GM23248 (cell line): ENCODE data around the gene LUZP4. TPM values are rescaled to one million over a fixed set of nuclear protein-coding genes. Genes with fewer than 3 reads are reported as not detected.
"Not testable (repeated sequence)": the region's sequence is repeated elsewhere in the genome, so short reads cannot be mapped to it uniquely, and the experiment has no call there.

Source experiments
- DNase-seq: peaks from one replicate; pipeline ENCODE4 v3.0.0-alpha.2; 2015
- H2AFZ ChIP-seq: fragments of 200-600 bp; sonication (generic); 2 replicates; pipeline ENCODE4 v1.6.1; 2016; ENCODE audit warnings: antibody characterized with exemption
- H3F3A ChIP-seq: fragments of 200-600 bp; sonication (generic); 2 replicates; pipeline ENCODE4 v1.6.1; 2016; ENCODE audit warnings: mild to moderate bottlenecking, antibody characterized with exemption, mixed run types; ENCODE audit not compliant: insufficient read depth
- H3K27ac ChIP-seq: fragments of 200-600 bp; sonication (generic); 2 replicates; pipeline ENCODE4 v1.5.1; 2016; ENCODE audit warnings: mild to moderate bottlenecking
- H3K27me3 ChIP-seq: fragments of 200-600 bp; sonication (generic); replicated peaks from 2 replicates; pipeline ENCODE4 v1.6.1; 2016; ENCODE audit warnings: mild to moderate bottlenecking; ENCODE audit not compliant: insufficient read depth
- H3K36me3 ChIP-seq: fragments of 200-600 bp; sonication (generic); 2 replicates; pipeline ENCODE4 v1.6.1; 2016; ENCODE audit warnings: low read depth, mild to moderate bottlenecking
- H3K4me1 ChIP-seq: fragments of 200-600 bp; sonication (generic); 2 replicates; pipeline ENCODE4 v1.6.1; 2016; ENCODE audit warnings: mild to moderate bottlenecking; ENCODE audit not compliant: insufficient read depth
- H3K4me2 ChIP-seq: fragments of 200-600 bp; sonication (generic); one replicate; pipeline ENCODE4 v1.6.1; 2016; ENCODE audit warnings: mild to moderate bottlenecking; ENCODE audit not compliant: unreplicated experiment
- H3K4me3 ChIP-seq: fragments of 200-600 bp; sonication (generic); 2 replicates; pipeline ENCODE4 v1.5.1; 2016; ENCODE audit warnings: mild to moderate bottlenecking
- H3K79me2 ChIP-seq: fragments of 200-600 bp; sonication (generic); 2 replicates; pipeline ENCODE4 v1.6.1; 2016; ENCODE audit warnings: mild to moderate bottlenecking; ENCODE audit not compliant: insufficient read depth
- H3K9ac ChIP-seq: fragments of 200-600 bp; sonication (generic); 2 replicates; pipeline ENCODE4 v1.6.1; 2016; ENCODE audit warnings: mild to moderate bottlenecking
- H3K9me2 ChIP-seq: fragments of 200-600 bp; sonication (generic); 2 replicates; pipeline ENCODE4 v1.6.1; 2016; ENCODE audit warnings: mixed run types, mild to moderate bottlenecking, moderate library complexity; ENCODE audit not compliant: insufficient read depth
- H3K9me3 ChIP-seq: fragments of 200-600 bp; sonication (generic); one replicate; pipeline ENCODE4 v1.6.1; 2017; ENCODE audit warnings: low read depth
- H4K20me1 ChIP-seq: fragments of 200-600 bp; sonication (generic); 2 replicates; pipeline ENCODE4 v1.6.0; 2016; ENCODE audit not compliant: insufficient read depth
- EZH2 ChIP-seq: fragments of 200-600 bp; sonication (generic); IDR thresholded peaks from 2 replicates; pipeline ENCODE4 v1.6.1; 2018; ENCODE audit warnings: antibody characterized with exemption, mild to moderate bottlenecking; ENCODE audit not compliant: insufficient read depth, poor library complexity, severe bottlenecking
- EZH2phosphoT487 ChIP-seq: fragments of 200-600 bp; sonication (generic); IDR thresholded peaks from 2 replicates; pipeline ENCODE4 v1.6.1; 2018; ENCODE audit warnings: antibody characterized with exemption, moderate library complexity, mild to moderate bottlenecking, low read depth; ENCODE audit not compliant: insufficient read depth
- WGBS, 2 experiments: methylation state at CpG; one replicate each; pipeline ENCODE4 v1.1.6; 2015 to 2017; ENCODE audit warnings: low lambda C conversion rate in 2 of 2, low coverage in 1 of 2; ENCODE audit errors: missing lambda C conversion rate in 2 of 2; 5-methylcytosine and 5-hydroxymethylcytosine counted together
- in situ Hi-C: fragments of 300-500 bp; cut with MboI; formaldehyde crosslinking; loops from 2 replicates; pipeline ENCODE4 v1.15.0; 2020
- polyA plus RNA-seq: library from polyadenylated mRNA; unstranded; fragments of >200 nt; fragmentation: Nextera tagmentation; extraction: Ambion mirVana; gene quantifications from 2 replicates; pipeline ENCODE4 v1.2.1, GENCODE V29; 2016
- total RNA-seq: library from RNA; depleted of rRNA; stranded (reverse); fragments of >200 nt; shearing (Covaris generic); gene quantifications from 2 replicates; pipeline ENCODE4 v1.2.3, GENCODE V29; 2014

LUZP4 gene
- total and polyA plus RNA-seq, 2 experiments from 2014 or later = not detected

- Histone ChIP-seq H3K4me2 (no peak overlapping the region), H3K4me1 (no peaks in the 10 kb centered on the region), H3K79me2 (no peaks in the 10 kb centered on the region), H2AFZ (no peak overlapping the region), H3K9ac (no peak overlapping the region), H3K27ac (no peak overlapping the region), H3K36me3 (no peaks in the 10 kb centered on the region), H3K27me3 (no peaks in the 10 kb centered on the region), H4K20me1 (no peaks in the 10 kb centered on the region), H3F3A (no peaks in the 10 kb centered on the region), H3K9me2 (no peaks in the 10 kb centered on the region), H3K4me3 (no peak overlapping the region), H3K9me3 (no peaks in the 10 kb centered on the region)
- 64 to 77% methylated on average over 1 of the region's 1 CpG for WGBS, 2 experiments
- DNase-seq = no peak
- no peak for TF ChIP-seq EZH2phosphoT487
- no peak for TF ChIP-seq EZH2
- in situ Hi-C loops = no loop called here
Observed at GRCh38 chrX:115311139-115311538, 21.6 kb downstream of the LUZP4 start.

- Histone ChIP-seq H3K36me3 (no peaks in the 10 kb centered on the region), H2AFZ (no peak overlapping the region), H3F3A (no peaks in the 10 kb centered on the region), H3K27me3 (no peaks in the 10 kb centered on the region), H3K4me3 (no peak overlapping the region), H3K9me3 (no peaks in the 10 kb centered on the region), H3K9ac (no peak overlapping the region), H3K79me2 (no peaks in the 10 kb centered on the region), H3K9me2 (no peaks in the 10 kb centered on the region), H3K27ac (no peak overlapping the region), H3K4me1 (no peaks in the 10 kb centered on the region), H4K20me1 (no peaks in the 10 kb centered on the region), H3K4me2 (no peak overlapping the region)
- 54 to 73% methylated on average over 3 to 10 of the region's 19 CpGs for WGBS, 2 experiments
- in situ Hi-C loops = no loop called here
- DNase-seq = no peak
- TF ChIP-seq EZH2phosphoT487 = no peak
- TF ChIP-seq EZH2 = no peak
Observed at GRCh38 chrX:115311601-115312001, 22.1 kb downstream of the LUZP4 start.

GRCh38 chrX:115318139-115318538, 28.6 kb downstream of the LUZP4 start:
- Histone ChIP-seq H2AFZ (no peak overlapping the region), H3K9me3 (no peaks in the 10 kb centered on the region), H3K79me2 (no peaks in the 10 kb centered on the region), H3K27ac (no peak overlapping the region), H3K36me3 (no peaks in the 10 kb centered on the region), H3K9me2 (no peaks in the 10 kb centered on the region), H3K4me3 (no peak overlapping the region), H3F3A (no peaks in the 10 kb centered on the region), H3K4me1 (no peaks in the 10 kb centered on the region), H3K27me3 (no peaks in the 10 kb centered on the region), H3K9ac (no peak overlapping the region), H3K4me2 (no peak overlapping the region), H4K20me1 (no peaks in the 10 kb centered on the region)
- 87 to 97% methylated on average over 5 of the region's 5 CpGs for WGBS, 2 experiments
- no peak for DNase-seq
- TF ChIP-seq EZH2 (no peak), EZH2phosphoT487 (no peak)
- in situ Hi-C loops = no loop called here

GRCh38 chrX:115322375-115322774, 32.9 kb downstream of the LUZP4 start:
- in situ Hi-C loops = no loop called here
- no peaks in the 10 kb centered on the region for H3F3A ChIP-seq
- no peaks in the 10 kb centered on the region for H3K79me2 ChIP-seq
- no peaks in the 10 kb centered on the region; the same call in 1 of the 2 replicates for H3K4me1 ChIP-seq
- H3K9me2 ChIP-seq = no peaks in the 10 kb centered on the region
- H3K9ac ChIP-seq = no peak overlapping the region
- DNase-seq = no peak
- no peak overlapping the region for H3K4me3 ChIP-seq
- no peaks in the 10 kb centered on the region for H3K9me3 ChIP-seq
- TF ChIP-seq EZH2 (no peak), EZH2phosphoT487 (no peak)
- H4K20me1 ChIP-seq = no peaks in the 10 kb centered on the region
- no peak overlapping the region for H3K4me2 ChIP-seq
- no peak overlapping the region for H2AFZ ChIP-seq
- H3K27ac ChIP-seq = no peak overlapping the region
- no peaks in the 10 kb centered on the region for H3K27me3 ChIP-seq
- no peaks in the 10 kb centered on the region for H3K36me3 ChIP-seq

DNA sequence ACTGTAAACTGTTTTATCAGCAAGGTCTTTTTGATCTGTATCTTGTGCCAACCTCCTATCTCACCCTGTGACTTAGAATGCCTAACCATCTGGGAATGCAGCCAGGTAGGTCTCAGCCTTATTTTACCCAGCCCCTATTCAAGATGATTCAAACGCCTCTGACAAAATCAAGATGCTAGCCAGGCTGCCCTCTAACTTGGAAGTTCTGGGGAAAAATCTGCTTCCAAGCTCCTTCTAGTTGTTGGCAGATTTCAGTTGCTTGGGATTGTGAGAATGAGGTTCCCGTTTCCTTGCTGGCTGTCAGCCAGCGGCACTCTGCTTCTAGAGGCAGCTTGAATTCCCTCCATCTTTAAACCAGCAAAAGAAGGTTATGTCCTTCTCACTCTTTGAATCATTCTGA, 34.7 kb downstream of the LUZP4 start:
- no peaks in the 10 kb centered on the region for H3K27me3 ChIP-seq
- peak; percentile 22 for DNase-seq
- H3K9me3 ChIP-seq = no peaks in the 10 kb centered on the region
- no peaks in the 10 kb centered on the region for H4K20me1 ChIP-seq
- in situ Hi-C loops = no loop called here
- no peaks in the 10 kb centered on the region for H3K36me3 ChIP-seq
- H3K9me2 ChIP-seq = no peaks in the 10 kb centered on the region
- no peak overlapping the region for H3K27ac ChIP-seq
- TF ChIP-seq EZH2 (no peak), EZH2phosphoT487 (no peak)
- no peaks in the 10 kb centered on the region for H3K79me2 ChIP-seq
- 11 to 14% methylated on average over 3 of the region's 3 CpGs for WGBS, 2 experiments
- H3F3A ChIP-seq = no peaks in the 10 kb centered on the region
- no peak overlapping the region for H2AFZ ChIP-seq
- H3K4me3 ChIP-seq = no peak overlapping the region
- H3K4me1 ChIP-seq = no peaks in the 10 kb centered on the region; the same call in 1 of the 2 replicates
- H3K4me2 ChIP-seq = no peak overlapping the region
- H3K9ac ChIP-seq = no peak overlapping the region

- H3F3A ChIP-seq, H3K4me3 ChIP-seq, H3K9ac ChIP-seq, H3K4me2 ChIP-seq, H4K20me1 ChIP-seq, H3K27ac ChIP-seq, H3K9me3 ChIP-seq, H3K36me3 ChIP-seq, H2AFZ ChIP-seq, H3K27me3 ChIP-seq, H3K79me2 ChIP-seq, H3K9me2 ChIP-seq, DNase-seq, in situ Hi-C loops, H3K4me1 ChIP-seq: not testable (repeated sequence)
- 83 to 100% methylated on average over 3 to 4 of the region's 4 CpGs for WGBS, 2 experiments
Observed at GRCh38 chrX:115329282-115329681, 39.8 kb downstream of the LUZP4 start.
